GM12874 (cell line): ENCODE results near the gene CDKAL1.

Experiments used
- TF ChIP-seq, protein P1 (sequence below): IDR thresholded peaks from 2 replicates; pipeline ENCODE4 v1.5.1; 2011; ENCODE audit warnings: low read depth, mild to moderate bottlenecking, control low read depth, low read length, moderate library complexity; ENCODE audit not compliant: insufficient read depth

The CDKAL1 gene

DNA sequence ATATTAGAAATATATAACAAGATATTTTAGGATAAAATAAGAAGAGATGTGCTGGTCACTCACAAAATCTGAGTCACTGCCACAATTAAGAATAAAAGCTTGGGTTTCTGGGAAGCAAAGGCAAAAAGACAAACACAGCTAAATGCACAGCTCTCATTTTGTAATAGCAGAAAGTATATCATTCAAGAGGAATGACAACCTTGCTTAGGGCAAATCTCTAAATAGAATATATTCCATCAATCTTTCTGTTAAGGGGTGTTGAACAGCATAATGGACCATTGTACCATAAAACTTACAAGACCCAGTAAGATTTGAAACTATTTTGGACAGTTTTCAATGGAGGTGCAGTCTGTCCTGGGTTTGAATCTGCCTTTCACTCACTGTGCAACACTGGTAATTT, 594.3 kb downstream of the CDKAL1 start:
- TF ChIP-seq, protein P1, sequence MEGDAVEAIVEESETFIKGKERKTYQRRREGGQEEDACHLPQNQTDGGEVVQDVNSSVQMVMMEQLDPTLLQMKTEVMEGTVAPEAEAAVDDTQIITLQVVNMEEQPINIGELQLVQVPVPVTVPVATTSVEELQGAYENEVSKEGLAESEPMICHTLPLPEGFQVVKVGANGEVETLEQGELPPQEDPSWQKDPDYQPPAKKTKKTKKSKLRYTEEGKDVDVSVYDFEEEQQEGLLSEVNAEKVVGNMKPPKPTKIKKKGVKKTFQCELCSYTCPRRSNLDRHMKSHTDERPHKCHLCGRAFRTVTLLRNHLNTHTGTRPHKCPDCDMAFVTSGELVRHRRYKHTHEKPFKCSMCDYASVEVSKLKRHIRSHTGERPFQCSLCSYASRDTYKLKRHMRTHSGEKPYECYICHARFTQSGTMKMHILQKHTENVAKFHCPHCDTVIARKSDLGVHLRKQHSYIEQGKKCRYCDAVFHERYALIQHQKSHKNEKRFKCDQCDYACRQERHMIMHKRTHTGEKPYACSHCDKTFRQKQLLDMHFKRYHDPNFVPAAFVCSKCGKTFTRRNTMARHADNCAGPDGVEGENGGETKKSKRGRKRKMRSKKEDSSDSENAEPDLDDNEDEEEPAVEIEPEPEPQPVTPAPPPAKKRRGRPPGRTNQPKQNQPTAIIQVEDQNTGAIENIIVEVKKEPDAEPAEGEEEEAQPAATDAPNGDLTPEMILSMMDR, result no peak

DNA sequence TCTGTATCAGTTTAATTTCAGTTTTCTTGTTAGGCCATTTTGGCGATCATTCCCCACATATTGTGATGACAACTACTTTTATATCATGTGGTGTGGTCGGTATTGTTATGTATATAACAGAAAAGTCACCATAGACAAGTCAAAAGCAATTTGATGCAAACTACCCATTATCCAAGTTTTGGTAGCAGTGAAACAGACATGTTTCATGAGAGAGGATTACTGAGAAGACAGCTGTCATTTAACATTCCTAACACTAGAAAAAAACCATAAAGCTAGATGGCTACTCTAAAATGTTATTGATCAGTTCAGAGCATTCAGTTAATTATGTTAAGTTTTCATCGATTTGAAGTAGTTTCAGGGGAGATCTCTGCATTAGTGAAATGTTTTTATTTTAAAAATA, 597.1 kb downstream of the CDKAL1 start:
- TF ChIP-seq, protein P1, result no peak

DNA sequence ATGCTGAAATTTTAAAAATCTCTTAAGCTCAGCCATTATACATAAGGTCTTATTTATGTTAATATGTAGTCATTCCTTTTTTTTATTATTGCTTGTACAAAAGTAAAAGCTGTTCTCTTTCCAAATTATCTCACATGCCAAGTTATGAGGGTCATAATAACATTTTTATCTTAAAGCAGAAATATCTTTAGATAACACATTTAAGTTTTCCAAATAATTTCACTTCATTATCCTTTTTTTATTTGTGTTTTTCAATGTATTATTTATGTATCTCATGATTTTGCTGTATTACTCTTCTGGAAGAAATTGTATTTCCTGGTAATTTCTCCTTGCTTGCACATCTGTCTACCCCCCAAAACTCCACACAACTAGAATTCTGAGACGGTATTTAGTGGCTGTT, 598.2 kb downstream of the CDKAL1 start:
- TF ChIP-seq, protein P1, result no peak

DNA sequence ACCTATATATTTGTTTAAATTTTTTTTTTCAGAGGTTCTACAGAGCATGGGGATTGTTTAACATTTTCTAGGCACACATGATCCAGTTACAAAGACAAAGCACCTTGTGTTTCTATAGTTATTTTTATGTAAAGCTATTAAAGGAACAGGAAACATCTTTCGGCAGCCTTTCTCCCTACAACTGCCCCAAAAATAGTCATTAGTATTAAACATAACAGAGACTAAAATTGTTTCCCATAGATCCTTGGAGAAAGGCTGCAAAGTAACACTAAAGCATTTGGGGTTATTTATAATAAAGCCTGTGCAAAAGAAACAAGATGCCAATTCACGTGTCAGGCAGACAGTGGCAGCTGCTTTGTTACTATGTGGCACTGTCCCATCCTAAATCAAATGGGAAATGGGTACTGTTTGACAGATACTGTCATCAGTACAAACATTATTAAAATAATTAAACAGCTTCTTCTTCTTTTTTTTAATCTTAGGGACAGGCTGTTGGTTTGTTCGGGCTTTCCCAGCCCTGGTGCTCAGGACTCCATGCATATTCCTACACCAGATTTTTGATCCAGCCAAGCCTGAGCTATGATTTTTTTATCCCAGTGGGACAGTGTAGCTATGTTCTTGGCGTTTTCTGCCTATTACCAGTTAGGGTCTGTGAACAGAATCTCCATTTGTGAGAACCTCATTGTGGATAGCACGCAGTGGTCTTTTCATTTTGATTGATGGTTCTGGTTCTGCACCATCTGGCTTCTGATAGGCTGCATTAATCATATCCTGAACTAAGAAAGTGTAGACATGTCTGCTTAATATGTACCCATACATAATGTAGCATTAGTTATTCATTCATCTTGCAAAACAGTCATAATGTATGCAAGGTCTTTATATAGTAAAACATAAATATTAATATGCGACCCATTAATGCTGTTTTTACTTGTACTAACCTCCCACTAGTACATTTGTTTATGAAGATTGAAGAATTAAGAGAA, 598.9 kb downstream of the CDKAL1 start:
- TF ChIP-seq, protein P1, result no peak

DNA sequence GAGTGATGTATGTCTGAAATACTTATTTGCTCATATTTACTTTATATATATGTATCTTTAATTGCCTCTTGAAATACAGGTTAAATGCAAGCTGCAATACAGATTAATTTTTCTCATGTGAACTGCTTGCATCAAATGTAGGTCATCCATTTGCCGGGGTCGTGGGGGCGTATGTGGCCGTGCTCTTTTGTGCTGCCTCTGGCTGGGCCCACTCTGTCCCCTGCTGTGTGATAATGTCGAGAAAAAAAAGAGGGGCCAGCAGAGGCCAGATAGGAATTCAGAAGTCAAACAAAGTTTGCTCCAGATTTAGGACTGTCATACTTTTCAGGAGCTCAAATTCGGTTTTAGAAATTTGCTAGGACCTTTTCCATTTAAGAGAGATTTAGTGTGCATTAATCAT, 599.6 kb downstream of the CDKAL1 start:
- TF ChIP-seq, protein P1, result no peak

DNA sequence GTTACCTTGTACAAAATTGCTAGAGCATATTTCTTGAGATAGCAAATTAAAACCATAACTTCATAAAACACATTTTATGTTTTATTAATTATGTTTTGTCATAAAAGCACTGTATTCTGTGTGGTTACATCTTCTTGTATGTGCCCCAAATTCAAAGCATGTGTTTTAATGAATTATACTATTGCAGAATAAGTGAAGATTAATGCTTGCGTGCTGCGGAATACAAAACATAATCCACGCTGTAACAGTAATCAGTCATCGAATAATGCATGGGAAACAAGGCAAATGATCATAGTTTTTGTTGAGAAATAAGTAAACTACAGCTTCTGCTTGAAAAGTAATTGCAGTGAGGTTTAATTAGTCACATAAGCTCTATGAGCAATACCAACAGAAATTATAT, 600.1 kb downstream of the CDKAL1 start:
- TF ChIP-seq, protein P1, result no peak

DNA sequence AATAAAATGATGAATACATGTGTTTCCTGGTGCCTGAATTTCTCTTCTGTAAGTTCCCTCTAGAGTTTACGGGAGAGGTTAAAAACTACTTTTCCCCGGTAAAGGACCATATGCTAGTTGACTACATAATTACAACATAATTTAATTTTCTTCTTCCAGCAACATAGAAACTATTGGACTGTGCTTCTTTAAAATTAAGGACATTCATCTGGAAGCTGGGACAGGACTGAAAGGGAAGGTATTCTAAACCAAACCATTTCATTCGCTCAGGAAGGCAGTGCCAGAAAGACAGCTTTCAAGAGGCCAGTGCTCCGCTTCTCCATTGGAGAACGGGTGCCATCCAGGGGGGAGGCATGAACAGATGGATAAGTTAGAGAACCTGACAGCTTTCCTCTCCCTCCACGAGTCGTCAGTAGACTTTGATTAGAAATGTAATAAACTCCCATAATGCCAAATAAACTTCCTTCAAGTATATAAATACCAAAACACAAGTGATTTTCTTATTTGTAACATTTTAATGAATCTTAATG, 601.3 kb downstream of the CDKAL1 start:
- TF ChIP-seq, protein P1, result no peak
